Mesothelial cell of epicardium (in vitro differentiated cells): ENCODE measurements around the gene MYEOV. TPM values are rescaled to one million over a fixed set of nuclear protein-coding genes. Genes with fewer than 3 reads are reported as not detected.
A peak's percentile ranks its signal among the peaks of the same experiment; 100 is the strongest.

Experiments used
- DNase-seq, 2 experiments: peaks; one replicate each; pipeline ENCODE4 v3.0.0; 2021; ENCODE audit warnings: low spot score in 2 of 2; ENCODE audit not compliant: unreplicated experiment in 2 of 2
- H3K27ac Mint-ChIP-seq: 2 replicates; pipeline ENCODE4 v1.8.0; 2021; ENCODE audit warnings: mixed read lengths
- H3K27me3 Mint-ChIP-seq: 2 replicates; pipeline ENCODE4 v1.8.0; 2021; ENCODE audit warnings: low read depth, mixed read lengths
- H3K36me3 Mint-ChIP-seq: 2 replicates; pipeline ENCODE4 v1.8.0; 2021; ENCODE audit warnings: mixed read lengths
- H3K4me1 Mint-ChIP-seq: 2 replicates; pipeline ENCODE4 v1.8.0; 2021; ENCODE audit warnings: mixed read lengths
- H3K4me3 Mint-ChIP-seq: 2 replicates; pipeline ENCODE4 v1.8.0; 2021; ENCODE audit warnings: mild to moderate bottlenecking, moderate library complexity, mixed read lengths
- H3K9me3 Mint-ChIP-seq: 2 replicates; pipeline ENCODE4 v1.8.0; 2021; ENCODE audit warnings: mixed read lengths
- total RNA-seq: library from RNA; stranded (reverse); gene quantifications from 3 replicates; pipeline ENCODE4 v1.2.1, GENCODE V29; 2021
- TF ChIP-seq, protein P1 (sequence below): fragments of 200-600 bp; sonication (generic); IDR thresholded peaks from one replicate; pipeline ENCODE4 v1.5.0; 2021; ENCODE audit warnings: antibody characterized with exemption; ENCODE audit not compliant: unreplicated experiment

The MYEOV gene
- total RNA-seq, 1 donor from 2014 or later = 2.6 TPM

DNA sequence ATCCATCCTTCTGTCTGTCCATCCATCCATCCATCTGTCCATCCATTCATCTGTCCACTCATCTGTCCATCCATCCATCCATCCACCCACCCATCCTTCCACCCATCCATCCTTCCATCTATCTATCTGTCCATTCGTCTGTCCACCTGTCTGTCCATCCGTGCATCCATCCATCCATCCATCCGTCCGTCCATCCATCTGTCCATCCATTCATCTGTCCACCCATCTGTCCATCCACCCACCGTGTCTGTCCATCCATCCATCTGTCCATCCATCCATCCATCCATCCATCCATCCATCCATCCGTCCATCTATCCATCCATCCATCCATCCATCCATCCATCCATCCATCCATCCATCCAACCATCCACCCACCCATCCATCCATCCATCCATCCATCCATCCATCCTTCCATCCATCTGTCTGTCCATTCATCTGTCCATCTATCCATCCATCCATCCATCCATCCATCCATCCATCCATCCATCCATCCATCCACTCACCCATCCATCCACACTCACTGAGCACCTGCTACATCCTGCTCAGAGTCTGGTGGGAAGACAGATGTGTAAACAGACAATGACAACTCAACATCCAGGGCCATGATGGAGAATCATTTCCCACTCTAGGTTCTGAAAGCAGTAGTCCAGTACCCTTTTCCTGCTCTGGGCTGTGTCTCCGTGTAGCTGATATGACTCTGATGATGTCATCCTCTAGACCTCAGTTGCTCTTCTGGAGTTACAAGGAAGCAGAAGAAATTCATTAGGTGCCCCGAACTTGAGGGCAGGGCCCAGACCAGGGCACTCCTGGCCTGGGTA, 30.8 kb upstream of the MYEOV start:
- peaks cover 12% of the 10 kb centered on the region for H3K9me3 Mint-ChIP-seq
- H3K4me1 Mint-ChIP-seq = peaks cover 28% of the 10 kb centered on the region
- H3K27me3 Mint-ChIP-seq = peaks cover 7% of the 10 kb centered on the region
- TF ChIP-seq, protein P1, sequence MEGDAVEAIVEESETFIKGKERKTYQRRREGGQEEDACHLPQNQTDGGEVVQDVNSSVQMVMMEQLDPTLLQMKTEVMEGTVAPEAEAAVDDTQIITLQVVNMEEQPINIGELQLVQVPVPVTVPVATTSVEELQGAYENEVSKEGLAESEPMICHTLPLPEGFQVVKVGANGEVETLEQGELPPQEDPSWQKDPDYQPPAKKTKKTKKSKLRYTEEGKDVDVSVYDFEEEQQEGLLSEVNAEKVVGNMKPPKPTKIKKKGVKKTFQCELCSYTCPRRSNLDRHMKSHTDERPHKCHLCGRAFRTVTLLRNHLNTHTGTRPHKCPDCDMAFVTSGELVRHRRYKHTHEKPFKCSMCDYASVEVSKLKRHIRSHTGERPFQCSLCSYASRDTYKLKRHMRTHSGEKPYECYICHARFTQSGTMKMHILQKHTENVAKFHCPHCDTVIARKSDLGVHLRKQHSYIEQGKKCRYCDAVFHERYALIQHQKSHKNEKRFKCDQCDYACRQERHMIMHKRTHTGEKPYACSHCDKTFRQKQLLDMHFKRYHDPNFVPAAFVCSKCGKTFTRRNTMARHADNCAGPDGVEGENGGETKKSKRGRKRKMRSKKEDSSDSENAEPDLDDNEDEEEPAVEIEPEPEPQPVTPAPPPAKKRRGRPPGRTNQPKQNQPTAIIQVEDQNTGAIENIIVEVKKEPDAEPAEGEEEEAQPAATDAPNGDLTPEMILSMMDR = no peak
- DNase-seq = no peak
- H3K4me3 Mint-ChIP-seq = no peak overlapping the region
- no peaks in the 10 kb centered on the region for H3K36me3 Mint-ChIP-seq
- peak overlapping the region; percentile 67 for H3K27ac Mint-ChIP-seq

- peaks cover 12% of the 10 kb centered on the region for H3K9me3 Mint-ChIP-seq
- peaks cover 28% of the 10 kb centered on the region for H3K4me1 Mint-ChIP-seq
- H3K27ac Mint-ChIP-seq = peak overlapping the region; percentile 67
- TF ChIP-seq, protein P1 = no peak
- no peak for DNase-seq
- H3K36me3 Mint-ChIP-seq = no peaks in the 10 kb centered on the region
- H3K27me3 Mint-ChIP-seq = peaks cover 3% of the 10 kb centered on the region
- no peak overlapping the region for H3K4me3 Mint-ChIP-seq
Measured at GRCh38 chr11:69263736-69264052, 30.3 kb upstream of the MYEOV start.

DNA sequence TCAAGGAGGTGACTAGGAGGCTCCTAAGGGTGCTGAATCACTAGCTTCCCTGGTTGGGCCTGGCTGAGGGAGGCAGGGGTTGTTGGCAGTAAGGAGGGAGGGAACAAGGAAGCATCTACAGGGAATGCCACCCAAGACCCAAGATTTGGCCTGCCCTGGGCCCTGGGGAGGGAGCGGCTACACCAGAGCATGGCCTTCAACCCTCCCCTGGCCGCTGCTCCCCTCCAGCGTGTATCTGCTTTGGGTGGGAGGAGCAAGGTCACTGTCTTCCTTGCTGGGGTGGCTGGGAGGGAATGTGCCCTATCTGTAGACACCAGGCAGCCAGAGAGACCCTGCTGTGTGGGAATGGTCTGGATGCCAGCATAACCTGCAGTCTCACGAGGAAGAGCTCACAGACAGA, 29.5 kb upstream of the MYEOV start:
- peaks cover 12% of the 10 kb centered on the region for H3K9me3 Mint-ChIP-seq
- TF ChIP-seq, protein P1 = no peak
- peaks cover 1% of the 10 kb centered on the region for H3K27me3 Mint-ChIP-seq
- no peak overlapping the region for H3K4me3 Mint-ChIP-seq
- H3K36me3 Mint-ChIP-seq = no peaks in the 10 kb centered on the region
- DNase-seq = no peak
- H3K4me1 Mint-ChIP-seq = peaks cover 27% of the 10 kb centered on the region
- H3K27ac Mint-ChIP-seq = no peak overlapping the region

DNA sequence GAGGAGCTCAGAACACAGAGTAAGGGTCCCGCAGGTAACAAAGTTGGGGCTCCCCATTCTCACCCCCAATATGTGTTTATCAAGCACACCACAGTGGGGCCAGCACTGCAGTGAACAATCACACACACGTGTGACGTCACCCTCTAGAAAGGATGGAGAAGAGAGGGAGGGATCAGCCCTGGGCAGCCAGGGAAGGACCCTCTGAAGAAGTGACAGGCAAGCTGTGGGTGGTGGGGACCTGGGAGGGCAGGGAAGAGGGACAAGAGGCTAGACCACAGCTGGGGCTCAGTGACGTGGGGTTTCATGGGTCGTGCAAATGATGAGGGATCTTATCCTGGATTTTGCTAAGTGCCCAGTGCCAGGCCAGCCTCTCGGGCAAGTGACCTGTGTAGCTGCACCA, 28.7 kb upstream of the MYEOV start:
- H3K4me1 Mint-ChIP-seq = peaks cover 26% of the 10 kb centered on the region
- TF ChIP-seq, protein P1 = no peak
- no peak for DNase-seq
- H3K9me3 Mint-ChIP-seq = peaks cover 9% of the 10 kb centered on the region
- H3K27me3 Mint-ChIP-seq = peaks cover 1% of the 10 kb centered on the region
- H3K4me3 Mint-ChIP-seq = no peak overlapping the region
- no peak overlapping the region for H3K27ac Mint-ChIP-seq
- H3K36me3 Mint-ChIP-seq = no peaks in the 10 kb centered on the region

DNA sequence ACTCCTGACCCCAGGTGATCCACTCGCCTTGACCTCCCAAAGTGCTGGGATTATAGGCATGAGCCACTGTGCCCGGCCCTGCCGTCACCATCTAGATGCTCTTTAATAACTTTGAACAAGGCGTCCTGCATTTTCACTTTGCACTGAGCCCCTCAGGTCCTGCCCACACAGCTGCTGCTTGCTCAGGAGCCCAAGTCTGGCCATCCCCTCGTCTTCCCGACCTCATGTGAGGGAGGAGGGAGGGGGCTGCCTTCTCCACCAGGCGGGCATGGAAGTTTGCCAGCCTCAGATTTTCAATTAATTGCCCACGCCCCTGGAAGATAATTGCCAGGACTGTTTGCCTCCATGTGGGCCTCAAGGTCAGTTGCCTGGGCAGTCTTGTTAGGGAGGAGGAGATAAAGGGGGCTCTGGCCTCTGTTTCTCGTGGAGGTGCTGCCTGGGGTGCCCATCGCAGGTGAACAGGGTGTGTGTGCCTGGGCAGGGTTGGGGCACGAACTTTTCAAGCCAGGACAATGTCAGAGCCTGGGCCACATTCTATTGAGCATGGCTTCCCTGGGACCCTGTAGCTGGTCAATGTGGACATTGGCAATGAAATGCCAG, 27.9 kb upstream of the MYEOV start:
- DNase-seq = no peak
- Mint-ChIP-seq H3K36me3 (no peaks in the 10 kb centered on the region), H3K4me3 (no peak overlapping the region), H3K27ac (no peak overlapping the region), H3K4me1 (peaks cover 18% of the 10 kb centered on the region), H3K27me3 (peaks cover 1% of the 10 kb centered on the region), H3K9me3 (peaks cover 7% of the 10 kb centered on the region)
- TF ChIP-seq, protein P1 = no peak
